8988T (cell line): ENCODE results near the gene PRF1.
"Not testable (repeated sequence)": the region's sequence is repeated elsewhere in the genome, so short reads cannot be mapped to it uniquely, and the experiment has no call there.

ENCODE experiments used
- DNase-seq: peaks from one replicate; pipeline ENCODE4 v3.0.0; 2011

The PRF1 gene

DNA sequence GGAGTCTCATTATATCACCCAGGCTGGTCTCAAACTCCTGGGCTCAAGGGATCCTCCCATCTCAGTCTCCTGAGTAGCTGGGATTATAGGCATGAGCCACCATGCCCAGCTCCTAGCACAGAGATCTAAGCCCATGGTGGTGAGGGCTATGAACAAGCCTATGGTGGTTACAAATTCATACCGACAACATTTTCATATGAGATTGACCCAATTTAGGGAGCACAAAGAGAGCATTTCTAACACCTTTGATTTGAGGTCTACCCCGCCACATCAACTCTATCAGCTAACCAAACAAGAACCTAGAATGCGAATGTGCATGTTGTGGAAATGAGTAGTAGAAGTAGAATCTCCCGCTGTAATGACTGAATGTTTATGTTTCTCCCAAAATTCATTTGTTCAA lies 14.2 kb upstream of the PRF1 start:
- no peak for DNase-seq

- no peak for DNase-seq
These were observed 13.4 kb upstream of the PRF1 start for GRCh38 chr10:70615784-70616522.

DNA sequence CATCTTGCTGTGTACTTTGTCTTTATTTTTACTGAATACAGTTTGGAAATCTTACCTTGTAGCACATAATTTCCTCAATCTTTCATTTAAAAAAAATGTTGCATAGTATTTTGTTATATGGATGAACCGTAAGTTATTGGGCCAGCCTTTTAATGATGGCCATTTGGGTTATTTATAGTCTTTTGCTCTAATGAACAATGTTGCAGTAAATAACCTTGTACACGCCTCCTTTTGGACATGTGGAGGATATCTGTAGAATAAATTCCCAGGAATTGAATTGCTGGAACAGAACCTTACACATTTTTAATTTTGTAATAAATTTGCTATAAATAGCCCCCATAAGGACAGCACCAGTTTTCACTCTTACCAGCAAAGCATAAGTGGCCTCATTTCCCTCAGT lies 12.7 kb upstream of the PRF1 start:
- DNase-seq = no peak

DNA sequence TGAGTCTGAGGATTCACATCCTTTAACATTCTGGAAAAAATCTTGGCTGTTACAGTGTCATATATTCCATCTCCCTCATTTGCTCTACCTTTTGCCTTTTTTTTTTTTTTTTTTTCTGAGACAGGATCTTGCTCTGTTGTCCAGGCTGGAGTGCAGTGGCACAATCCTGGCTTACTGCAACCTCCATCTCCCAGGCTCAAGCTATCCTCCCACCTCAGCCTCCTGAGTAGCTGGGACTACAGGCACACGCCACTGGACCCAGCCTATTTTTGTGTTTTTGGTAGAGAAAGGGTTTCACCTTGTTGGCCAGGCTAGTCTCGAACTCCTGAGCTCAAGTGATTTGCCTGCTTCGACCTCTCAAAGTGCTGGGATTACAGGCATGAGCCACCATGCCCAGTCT lies 11.8 kb upstream of the PRF1 start:
- not testable (repeated sequence) for DNase-seq

DNA sequence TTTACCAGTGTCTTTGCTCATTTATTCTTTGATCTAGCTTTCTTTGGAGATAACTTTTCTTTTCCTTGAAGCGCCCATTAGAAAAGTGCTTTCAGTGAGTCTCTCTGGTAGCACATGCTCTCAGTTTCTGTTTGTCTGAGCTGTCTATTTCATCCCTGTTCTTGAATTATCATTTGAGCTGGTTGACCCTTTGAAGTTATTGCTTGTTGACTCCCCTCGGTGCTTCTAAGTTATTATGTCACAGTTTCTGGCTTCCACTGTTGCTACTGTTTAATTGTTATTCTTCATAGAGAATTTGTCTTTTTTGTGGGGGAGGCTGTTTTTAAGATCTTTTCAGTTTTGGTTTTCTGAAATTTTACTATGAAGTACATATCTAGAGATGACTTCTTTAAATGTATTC lies 11.4 kb upstream of the PRF1 start:
- no peak for DNase-seq

- no peak for DNase-seq
These were observed 5.4 kb upstream of the PRF1 start for GRCh38 chr10:70607936-70608335.

- DNase-seq = no peak
These were observed 2.6 kb upstream of the PRF1 start for GRCh38 chr10:70605161-70605560.

DNA sequence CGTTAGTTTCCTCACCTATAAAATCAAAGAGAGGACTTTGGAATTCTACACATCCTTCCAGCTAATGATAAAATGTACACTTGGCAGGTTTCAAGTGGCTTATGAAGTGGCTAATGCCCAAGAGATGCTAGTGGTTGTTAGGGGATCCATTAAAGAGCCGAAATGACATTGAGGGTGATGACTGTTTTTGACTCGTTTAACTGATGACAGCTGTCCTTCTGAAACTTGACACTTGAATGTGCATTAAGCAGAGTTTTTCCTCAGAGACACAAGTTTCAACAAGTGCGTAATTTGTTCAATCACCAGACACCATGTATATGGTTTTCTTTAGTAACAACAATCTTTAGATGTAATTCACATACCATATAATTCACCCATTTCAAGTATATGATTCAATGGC lies 1.6 kb upstream of the PRF1 start:
- no peak for DNase-seq

DNA sequence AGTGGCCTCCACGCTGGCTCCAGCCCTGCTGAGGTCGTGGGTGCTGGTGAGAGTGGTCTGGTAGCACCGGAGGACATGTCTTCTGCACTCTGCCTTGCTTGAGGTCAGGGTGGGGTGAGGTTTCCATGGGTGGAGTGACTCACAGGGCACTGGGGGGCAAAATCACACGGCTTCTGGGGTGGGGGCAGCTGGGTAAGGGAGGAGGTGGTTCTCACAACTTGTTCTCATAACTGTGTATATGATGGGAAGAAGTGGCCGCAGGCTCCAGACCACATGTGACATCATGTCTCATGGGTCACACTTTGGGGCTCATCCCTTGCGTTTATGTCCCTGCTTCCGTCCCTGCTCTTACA lies 884 bp upstream of the PRF1 start:
- DNase-seq = no peak

DNA sequence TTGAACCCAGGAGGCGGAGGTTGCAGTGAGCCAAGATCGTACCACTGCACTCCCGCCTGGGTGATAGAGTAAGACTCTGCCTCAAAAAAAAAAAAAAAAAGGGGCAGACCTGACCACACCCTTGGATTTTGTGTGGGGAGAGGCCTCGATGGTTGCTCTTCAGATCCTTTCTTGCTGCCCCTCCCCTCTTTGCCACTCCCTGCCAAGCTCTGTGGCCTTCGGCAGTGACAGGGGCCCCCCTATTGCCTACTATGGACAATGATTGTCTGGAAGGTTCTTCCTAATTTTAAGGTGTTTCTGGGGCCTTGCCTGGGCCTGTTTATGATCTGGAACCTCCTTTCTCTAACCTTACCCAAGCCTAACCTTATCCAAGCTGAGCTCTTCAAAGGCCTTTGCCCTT lies 795 bp downstream of the PRF1 start:
- DNase-seq = no peak

GRCh38 chr10:70600512-70601395 lies 1.8 kb downstream of the PRF1 start:
- no peak for DNase-seq

DNA sequence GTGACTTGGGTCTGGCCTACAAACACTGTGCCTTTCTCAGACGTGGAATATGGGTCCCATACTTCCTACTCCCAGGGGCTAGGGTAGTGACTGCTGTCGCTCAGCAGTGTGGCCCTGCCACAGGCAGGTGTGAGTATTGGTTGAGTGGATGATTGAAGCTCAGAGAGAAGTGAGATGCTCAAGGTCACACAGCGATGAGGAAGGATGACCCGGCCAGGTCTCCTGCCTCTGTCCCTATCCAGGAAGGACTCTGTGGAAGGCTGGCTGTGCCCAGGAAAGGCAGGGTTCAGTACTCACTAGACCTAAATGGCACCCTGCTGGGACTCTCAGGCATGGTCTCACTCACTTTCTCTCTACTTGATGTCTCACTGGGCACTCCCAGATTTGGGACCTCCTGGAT lies 2.8 kb downstream of the PRF1 start:
- no peak for DNase-seq

DNA sequence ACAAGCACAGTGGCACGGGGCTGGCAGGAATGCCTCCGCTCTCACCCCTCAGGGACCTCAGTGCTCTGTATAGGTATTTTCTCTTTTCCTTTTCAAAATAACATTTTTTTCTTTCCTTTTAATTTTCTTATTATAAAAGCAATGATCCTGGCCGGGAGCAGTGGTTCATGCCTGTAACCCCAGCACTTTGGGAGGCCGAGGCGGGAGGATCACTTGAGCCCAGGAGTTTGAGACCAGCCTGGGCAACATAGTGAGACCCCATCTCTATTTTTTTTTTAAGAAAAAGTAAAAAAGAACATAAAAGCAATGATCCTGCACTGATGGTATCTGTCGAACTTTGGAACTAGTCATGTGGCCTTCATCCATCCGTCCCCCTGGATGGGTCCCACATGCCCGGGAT lies 3.2 kb downstream of the PRF1 start:
- DNase-seq = no peak

- DNase-seq = no peak
These were observed 3.7 kb downstream of the PRF1 start for GRCh38 chr10:70598857-70599295.

DNA sequence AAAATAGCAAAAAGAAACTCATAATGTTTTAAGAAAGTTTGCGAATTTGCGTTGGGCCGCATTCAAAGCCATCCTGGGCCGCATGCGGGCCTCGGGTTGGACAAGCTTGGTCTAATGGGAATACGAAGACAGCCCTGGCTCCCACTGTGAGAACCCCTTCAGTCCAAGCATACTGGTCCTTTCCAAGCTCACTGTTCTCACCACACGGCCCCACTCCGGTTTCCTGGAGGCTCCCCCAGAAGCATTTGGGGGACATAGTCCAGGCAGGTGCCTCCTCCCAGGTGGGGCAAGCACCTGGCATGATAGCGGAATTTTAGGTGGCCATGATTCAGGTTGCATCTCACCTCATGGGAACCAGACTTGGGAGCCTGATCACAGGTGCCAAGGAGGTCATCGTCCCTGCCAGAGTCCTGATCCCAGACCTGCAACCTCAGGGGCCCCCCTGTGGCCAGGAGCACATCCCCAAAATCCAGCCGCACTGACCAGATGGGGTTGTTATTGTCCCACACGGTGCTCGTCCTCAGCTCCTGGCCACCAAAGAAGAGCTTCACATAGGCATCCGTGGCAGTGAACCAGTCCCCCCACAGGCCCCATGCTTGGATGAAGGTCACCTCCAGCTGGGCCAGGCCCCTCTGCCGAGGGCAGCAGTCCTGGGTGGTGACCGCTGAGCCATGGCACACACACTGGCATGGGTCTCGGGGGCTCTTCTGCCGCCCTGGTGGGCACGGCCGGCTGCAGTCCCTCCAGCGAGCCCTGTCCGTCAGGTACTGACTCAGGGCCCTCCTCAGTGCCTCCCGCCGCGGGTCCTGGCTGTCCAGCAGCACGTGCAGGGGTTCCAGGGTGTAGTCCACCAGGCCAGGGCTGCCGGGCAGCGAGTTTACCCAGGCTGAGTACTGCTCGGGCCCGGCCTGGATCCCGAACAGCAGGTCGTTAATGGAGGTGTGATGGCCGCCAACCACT lies 4.4 kb downstream of the PRF1 start:
- DNase-seq = no peak

- DNase-seq = no peak
These were observed 5.4 kb downstream of the PRF1 start for GRCh38 chr10:70596860-70597809.

DNA sequence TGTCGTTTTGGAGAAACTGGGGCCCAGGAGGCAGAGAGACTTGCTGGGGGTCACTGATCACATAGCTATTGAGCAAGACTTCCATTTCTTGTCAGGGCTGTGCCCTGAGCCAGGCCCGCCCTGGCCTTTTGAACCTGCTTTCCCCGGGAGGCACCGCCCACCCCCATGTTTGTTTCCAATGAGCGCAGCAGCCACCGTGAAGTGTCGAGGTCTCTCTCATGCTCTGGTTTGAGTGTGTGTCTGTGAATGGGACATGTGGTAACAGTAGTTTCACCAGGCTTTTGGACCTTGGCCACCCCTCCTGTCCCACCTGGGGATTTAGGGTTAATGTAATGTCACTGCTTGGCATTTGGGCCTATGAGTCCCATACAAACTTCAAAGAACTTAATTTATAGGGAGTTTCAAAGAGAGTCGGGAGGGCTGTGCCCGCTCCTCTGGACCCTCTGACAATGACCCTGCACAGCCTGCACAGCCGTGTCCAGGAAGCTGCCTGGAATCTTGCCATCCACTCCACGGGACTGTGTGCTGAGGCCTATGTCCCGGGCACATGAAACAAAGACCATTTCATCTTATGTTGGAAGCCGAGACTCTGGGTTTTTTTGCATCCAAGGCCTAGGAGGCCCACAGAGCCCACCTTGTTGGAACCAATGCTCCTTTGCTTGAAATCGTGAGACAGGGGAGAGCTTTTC lies 6.3 kb downstream of the PRF1 start:
- DNase-seq = no peak

GRCh38 chr10:70595566-70596016 lies 7.0 kb downstream of the PRF1 start:
- no peak for DNase-seq

GRCh38 chr10:70594161-70594560 lies 8.4 kb downstream of the PRF1 start:
- DNase-seq = no peak

DNA sequence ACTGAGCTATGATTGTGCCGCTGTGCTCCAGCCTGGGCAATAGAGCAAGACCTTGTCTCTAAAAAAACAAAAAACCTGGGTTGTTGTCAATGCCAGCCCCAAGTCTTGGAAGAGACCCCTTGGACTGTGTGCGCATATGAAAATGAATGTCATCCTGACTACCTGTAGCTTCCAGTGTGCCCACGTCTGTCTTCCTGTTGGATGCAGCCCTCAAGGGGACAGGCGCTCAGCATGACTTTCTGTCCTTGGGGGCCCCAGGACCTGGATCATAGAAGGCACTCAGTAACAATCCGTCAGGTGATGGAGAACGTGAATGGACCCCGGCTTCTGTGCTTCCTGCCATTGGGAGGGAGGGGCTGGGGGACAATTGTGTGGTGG lies 9.0 kb downstream of the PRF1 start:
- DNase-seq = no peak

DNA sequence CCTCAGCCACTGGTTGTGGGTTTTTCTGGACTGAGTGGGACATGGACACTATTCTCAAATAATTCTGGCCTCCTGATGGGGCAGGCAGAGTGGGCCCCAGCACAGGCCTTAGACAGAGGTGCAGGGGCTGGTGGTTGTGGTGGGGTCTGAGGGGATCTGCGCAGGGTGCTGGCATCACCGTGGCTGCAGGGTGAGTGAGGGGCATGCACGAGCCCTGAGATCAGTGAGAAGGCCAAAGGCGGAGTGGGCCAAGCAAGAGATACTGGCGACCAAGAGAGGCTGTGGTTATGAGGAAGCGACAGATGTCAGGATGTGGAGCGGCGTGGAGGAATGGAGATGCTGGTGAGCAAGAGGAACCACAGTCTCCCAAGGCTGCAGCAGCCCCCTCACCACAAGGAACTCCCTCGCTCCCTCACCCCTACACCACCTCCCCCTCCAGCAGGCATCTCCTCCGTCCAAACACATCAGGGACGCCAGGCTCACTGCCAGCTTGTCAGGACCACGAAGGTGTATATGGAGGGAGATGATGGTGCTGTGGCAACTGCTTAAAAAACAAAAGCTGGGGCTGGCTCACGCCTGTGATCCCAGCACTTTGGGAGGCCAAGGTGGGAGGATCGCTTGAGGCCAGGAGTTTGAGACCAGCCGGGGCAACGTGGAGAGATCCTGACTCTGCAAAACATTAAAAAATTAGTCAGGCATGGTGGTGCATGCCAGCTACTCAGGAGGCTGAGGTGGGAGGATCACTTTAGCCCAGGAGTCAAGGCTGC lies 9.6 kb downstream of the PRF1 start:
- no peak for DNase-seq
